ENCODE results near the gene ACE.

GRCh38 chr17:63500543-63501390, 23.9 kb downstream of the ACE start:
- TF ChIP-seq ZNF23 (tag by site-specific recombination; IDR thresholded peaks at IDR 0.05; ENCODE audit: borderline replicate concordance): no peak
- TF ChIP-seq ZBTB44 (tag by site-specific recombination; IDR thresholded peaks at IDR 0.05): no peak

All from HEK293 (cell line).